Activated B cell treated with CpG ODN at 0.5 μM for 24 hours (primary cell): ENCODE measurements around the gene MSX1. TPM values are rescaled to one million over a fixed set of nuclear protein-coding genes. Genes with fewer than 3 reads are reported as not detected.

Experiments
- ATAC-seq: fragments of 200-7000 bp; cut with Tn5 transposase; one replicate; pipeline ENCODE4 v1.10.0; 2021; ENCODE audit warnings: low read depth, mild to moderate bottlenecking, moderate library complexity
- CTCF ChIA-PET: fragments of 350-600 bp; sonication (Branson Sonifier 250); formaldehyde crosslinking; loops from one replicate; lab custom pipeline; 2021; ENCODE audit warnings: antibody characterized with exemption; lab: Charles Lee
- POLR2A ChIA-PET: fragments of 350-600 bp; sonication (Branson Sonifier 250); formaldehyde crosslinking; loops from one replicate; lab custom pipeline; 2021; ENCODE audit warnings: antibody characterized with exemption; lab: Charles Lee
- DNase-seq: peaks from one replicate; pipeline ENCODE4 v3.0.0; 2022
- H3K27ac Mint-ChIP-seq: one replicate; pipeline ENCODE4 v1.8.0; 2020; ENCODE audit warnings: mixed read lengths
- H3K27me3 Mint-ChIP-seq: one replicate; pipeline ENCODE4 v1.8.0; 2021; ENCODE audit warnings: mixed read lengths
- H3K36me3 Mint-ChIP-seq: one replicate; pipeline ENCODE4 v1.8.0; 2021; ENCODE audit warnings: low read depth, mixed read lengths
- H3K4me1 Mint-ChIP-seq: one replicate; pipeline ENCODE4 v1.8.0; 2021; ENCODE audit warnings: mixed read lengths
- H3K4me3 Mint-ChIP-seq: one replicate; pipeline ENCODE4 v1.8.0; 2020; ENCODE audit warnings: mild to moderate bottlenecking, mixed read lengths
- H3K9me3 Mint-ChIP-seq: one replicate; pipeline ENCODE4 v1.8.0; 2020; ENCODE audit warnings: mixed read lengths
- intact Hi-C: fragments of 100-400 bp; cut with micrococcal nuclease; formaldehyde crosslinking; loops from one replicate; pipeline ENCODE4 v1.15.1; 2024
- total RNA-seq: library from RNA; stranded (reverse); gene quantifications from 2 replicates; pipeline ENCODE4 v1.2.3, GENCODE V29; 2022
- TF ChIP-seq, protein P1 (sequence below): fragments of 200-600 bp; IDR thresholded peaks from one replicate; pipeline ENCODE4 v1.8.0; 2022; ENCODE audit warnings: antibody characterized with exemption, mild to moderate bottlenecking

The MSX1 gene
- total RNA-seq, 1 donor from 2014 or later: not detected

DNA sequence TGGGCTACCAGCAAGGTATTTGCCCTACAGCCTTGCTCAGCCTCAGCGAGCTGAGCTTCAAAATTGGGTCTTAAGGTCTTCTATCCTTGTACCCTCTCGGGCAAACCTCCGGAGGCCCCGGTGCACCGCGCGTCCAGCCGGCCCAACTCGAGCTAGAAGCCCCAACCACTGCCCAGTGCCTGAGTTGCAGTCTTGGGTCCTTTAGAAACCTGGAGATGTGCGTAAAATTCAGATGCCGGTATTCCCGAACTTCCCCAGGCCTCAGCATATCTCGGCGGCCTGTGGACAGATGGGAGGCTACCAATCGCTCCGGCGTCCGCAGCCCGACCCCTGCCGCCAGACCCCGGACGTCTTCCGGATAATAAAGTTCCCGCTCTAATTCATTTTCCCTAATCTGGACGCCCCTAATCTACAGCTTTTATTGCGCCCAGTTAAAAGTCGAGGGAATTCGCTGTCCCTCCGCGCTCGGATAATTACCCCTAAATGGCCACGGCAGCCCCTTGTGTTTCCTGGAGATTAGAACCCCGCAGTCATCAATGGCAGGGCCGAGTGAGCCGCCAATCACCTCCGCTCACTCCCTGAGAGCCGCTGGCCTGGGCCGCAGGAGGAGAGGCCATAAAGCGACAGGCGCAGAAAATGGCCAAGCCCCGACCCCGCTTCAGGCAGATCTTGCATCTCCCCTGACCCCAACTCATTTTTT lies 1.5 kb upstream of the MSX1 start:
- Mint-ChIP-seq H3K27ac (no peak overlapping the region), H3K4me3 (no peak overlapping the region), H3K27me3 (peaks cover 58% of the 10 kb centered on the region), H3K9me3 (peaks cover 5% of the 10 kb centered on the region), H3K36me3 (peaks cover 3% of the 10 kb centered on the region), H3K4me1 (peaks cover 38% of the 10 kb centered on the region)
- intact Hi-C loops: loop anchor here (2.0 to 10.0 kb wide), 2 partner anchors 87 to 283 kb away; no protein-coding TSS in a partner anchor
- POLR2A ChIA-PET: no interaction called here
- DNase-seq: no peak
- TF ChIP-seq, protein P1, sequence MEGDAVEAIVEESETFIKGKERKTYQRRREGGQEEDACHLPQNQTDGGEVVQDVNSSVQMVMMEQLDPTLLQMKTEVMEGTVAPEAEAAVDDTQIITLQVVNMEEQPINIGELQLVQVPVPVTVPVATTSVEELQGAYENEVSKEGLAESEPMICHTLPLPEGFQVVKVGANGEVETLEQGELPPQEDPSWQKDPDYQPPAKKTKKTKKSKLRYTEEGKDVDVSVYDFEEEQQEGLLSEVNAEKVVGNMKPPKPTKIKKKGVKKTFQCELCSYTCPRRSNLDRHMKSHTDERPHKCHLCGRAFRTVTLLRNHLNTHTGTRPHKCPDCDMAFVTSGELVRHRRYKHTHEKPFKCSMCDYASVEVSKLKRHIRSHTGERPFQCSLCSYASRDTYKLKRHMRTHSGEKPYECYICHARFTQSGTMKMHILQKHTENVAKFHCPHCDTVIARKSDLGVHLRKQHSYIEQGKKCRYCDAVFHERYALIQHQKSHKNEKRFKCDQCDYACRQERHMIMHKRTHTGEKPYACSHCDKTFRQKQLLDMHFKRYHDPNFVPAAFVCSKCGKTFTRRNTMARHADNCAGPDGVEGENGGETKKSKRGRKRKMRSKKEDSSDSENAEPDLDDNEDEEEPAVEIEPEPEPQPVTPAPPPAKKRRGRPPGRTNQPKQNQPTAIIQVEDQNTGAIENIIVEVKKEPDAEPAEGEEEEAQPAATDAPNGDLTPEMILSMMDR: no peak
- no peak for ATAC-seq
- CTCF ChIA-PET: no interaction called here

DNA sequence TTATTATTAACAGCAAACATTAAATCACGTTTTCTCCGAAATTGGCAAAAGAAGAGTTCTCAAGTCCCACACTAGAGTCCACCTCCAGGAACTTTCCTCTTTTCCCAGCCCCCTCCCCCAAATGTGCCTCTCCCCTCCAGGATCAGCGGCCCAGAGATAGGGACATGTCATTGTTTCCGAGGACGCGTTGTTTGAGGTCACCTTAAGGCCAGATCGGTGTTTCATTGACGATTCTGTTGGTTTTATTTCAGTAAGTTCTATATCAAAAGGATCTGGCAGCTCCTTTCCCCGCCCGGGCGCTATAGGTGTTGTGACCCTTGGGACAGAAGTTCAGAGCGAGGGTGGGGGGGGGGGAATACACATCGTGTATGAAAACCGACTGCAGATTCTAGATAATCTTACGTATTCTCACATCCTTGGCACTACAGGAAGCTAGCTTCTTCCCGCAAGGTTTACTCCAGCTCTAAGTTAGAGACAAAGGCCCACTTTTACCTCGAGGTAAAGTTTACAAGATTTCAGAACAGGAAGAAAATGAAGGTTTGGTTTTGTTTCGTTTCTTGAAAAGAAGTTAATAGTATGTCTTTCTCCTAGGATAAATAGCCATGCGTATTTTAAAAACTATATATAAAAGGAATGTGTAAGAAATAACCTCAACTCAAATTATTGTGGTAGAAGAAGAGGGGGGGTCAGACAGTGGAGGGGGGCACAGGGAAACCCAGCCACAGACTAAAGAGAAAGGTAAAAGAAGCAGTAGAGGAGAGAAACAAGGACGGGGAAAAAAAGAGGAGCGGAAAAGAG lies 739 bp upstream of the MSX1 start:
- TF ChIP-seq, protein P1: no peak
- peaks cover 5% of the 10 kb centered on the region for H3K9me3 Mint-ChIP-seq
- H3K4me3 Mint-ChIP-seq: peak overlapping the region; percentile 72
- H3K27me3 Mint-ChIP-seq: peaks cover 56% of the 10 kb centered on the region
- peaks cover 3% of the 10 kb centered on the region for H3K36me3 Mint-ChIP-seq
- intact Hi-C loops: loop anchor here (2.0 to 10.0 kb wide), 2 partner anchors 86 to 284 kb away; no protein-coding TSS in a partner anchor
- ATAC-seq (no peak), DNase-seq (no peak)
- H3K4me1 Mint-ChIP-seq: peaks cover 32% of the 10 kb centered on the region
- ChIA-PET POLR2A (no interaction called here), CTCF (no interaction called here)
- no peak overlapping the region for H3K27ac Mint-ChIP-seq

DNA sequence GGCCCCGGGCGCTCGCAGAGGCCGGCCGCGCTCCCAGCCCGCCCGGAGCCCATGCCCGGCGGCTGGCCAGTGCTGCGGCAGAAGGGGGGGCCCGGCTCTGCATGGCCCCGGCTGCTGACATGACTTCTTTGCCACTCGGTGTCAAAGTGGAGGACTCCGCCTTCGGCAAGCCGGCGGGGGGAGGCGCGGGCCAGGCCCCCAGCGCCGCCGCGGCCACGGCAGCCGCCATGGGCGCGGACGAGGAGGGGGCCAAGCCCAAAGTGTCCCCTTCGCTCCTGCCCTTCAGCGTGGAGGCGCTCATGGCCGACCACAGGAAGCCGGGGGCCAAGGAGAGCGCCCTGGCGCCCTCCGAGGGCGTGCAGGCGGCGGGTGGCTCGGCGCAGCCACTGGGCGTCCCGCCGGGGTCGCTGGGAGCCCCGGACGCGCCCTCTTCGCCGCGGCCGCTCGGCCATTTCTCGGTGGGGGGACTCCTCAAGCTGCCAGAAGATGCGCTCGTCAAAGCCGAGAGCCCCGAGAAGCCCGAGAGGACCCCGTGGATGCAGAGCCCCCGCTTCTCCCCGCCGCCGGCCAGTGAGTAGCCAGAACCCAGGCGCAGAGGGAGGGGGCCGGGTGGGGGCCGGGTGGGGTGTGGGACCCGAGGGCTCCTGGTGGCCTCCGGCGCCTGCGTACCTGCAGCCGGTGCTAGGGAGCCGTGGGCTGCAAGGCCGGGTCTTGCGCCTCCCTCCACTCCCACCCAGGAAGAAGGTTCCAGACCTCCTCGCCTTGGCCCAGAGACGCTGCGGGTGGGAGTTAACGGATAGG lies 534 bp downstream of the MSX1 start:
- CTCF ChIA-PET: no interaction called here
- peak; percentile 17 for ATAC-seq

DNA sequence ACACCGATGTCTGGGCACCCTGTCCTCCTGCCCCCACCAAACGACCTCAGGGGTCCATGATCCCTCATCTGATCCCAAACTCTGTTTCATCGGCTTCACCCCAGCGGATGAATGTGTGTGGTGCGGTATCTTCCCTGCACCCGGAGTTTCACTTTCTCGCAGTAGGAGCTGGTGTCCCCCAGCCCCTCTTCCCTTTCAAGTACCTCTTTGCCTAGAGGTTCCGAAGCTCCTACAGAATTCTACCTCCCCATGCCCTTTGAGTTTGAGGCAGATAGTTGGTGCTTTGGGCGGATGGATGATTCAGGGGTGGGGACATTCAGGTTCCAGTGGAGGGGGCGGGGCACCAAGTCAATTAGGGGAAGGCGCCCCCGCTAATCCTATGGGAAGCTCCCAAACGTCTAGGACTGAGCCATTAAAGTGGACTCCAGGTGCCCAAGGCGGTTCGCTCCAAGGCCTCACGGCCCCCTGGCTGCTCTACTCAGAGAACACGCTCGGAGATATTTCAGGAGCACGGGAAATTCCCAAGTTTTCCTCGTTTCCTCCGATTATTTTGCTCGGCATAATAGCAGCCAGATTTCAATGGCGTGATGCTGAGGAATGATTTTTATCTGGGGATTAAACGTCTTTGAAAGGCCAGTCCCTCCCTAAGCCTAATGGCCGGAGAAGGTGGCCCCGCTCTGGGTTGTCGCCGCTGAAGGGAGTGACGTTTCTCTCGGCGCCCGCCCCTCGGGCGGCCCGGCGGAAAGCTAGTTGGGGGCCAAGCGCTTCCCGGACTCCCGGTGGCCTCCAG lies 1.3 kb downstream of the MSX1 start:
- DNase-seq (no peak), ATAC-seq (peak; percentile 9)
- Mint-ChIP-seq H3K27me3 (peaks cover 61% of the 10 kb centered on the region), H3K9me3 (peaks cover 5% of the 10 kb centered on the region), H3K4me1 (peaks cover 27% of the 10 kb centered on the region), H3K4me3 (peak overlapping the region; percentile 78), H3K27ac (no peak overlapping the region), H3K36me3 (peaks cover 5% of the 10 kb centered on the region)
- TF ChIP-seq, protein P1: no peak
- intact Hi-C loops: loop anchor here (5.0 kb wide), 1 partner anchor 192 kb away; the partner anchor contains the start of gene STK32B
- POLR2A ChIA-PET: interaction anchor here (0.6 kb wide), 1 partner anchor 286 kb away, joined by 3 read pairs; no protein-coding TSS in a partner anchor
- CTCF ChIA-PET: no interaction called here

More for the DNA sequence above, 534 bp downstream of the MSX1 start:
- peaks cover 62% of the 10 kb centered on the region for H3K27me3 Mint-ChIP-seq
- H3K9me3 Mint-ChIP-seq: peaks cover 5% of the 10 kb centered on the region
- DNase-seq: no peak
- no peak overlapping the region for H3K27ac Mint-ChIP-seq
- peaks cover 5% of the 10 kb centered on the region for H3K36me3 Mint-ChIP-seq
- intact Hi-C loops: loop anchor here (2.0 to 10.0 kb wide), 3 partner anchors 85 to 285 kb away; partner anchors contain the start of gene STK32B
- POLR2A ChIA-PET: interaction anchor here (0.6 kb wide), 1 partner anchor 285 kb away, joined by 3 read pairs; no protein-coding TSS in a partner anchor
- H3K4me3 Mint-ChIP-seq: peak overlapping the region; percentile 78
- peaks cover 30% of the 10 kb centered on the region for H3K4me1 Mint-ChIP-seq
- TF ChIP-seq, protein P1: no peak
